WERI-Rb-1 (cell line): ENCODE data around the gene ZNF677.
"Not testable (repeated sequence)": the region's sequence is repeated elsewhere in the genome, so short reads cannot be mapped to it uniquely, and the experiment has no call there.

Experiments
- DNase-seq: peaks from one replicate; pipeline ENCODE4 v3.0.0-alpha.2; 2020
- H3K27ac ChIP-seq: fragments of 250-450 bp; sonication (Bioruptor Pico); 2 replicates; pipeline ENCODE4 v1.5.1; 2020; ENCODE audit warnings: mild to moderate bottlenecking, moderate library complexity
- H3K27me3 ChIP-seq: fragments of 250-450 bp; sonication (Bioruptor Pico); 2 replicates; pipeline ENCODE4 v1.5.1; 2021; ENCODE audit warnings: mild to moderate bottlenecking, low read depth, moderate library complexity; ENCODE audit not compliant: insufficient read depth, severe bottlenecking
- H3K36me3 ChIP-seq: fragments of 250-450 bp; sonication (Bioruptor Pico); 2 replicates; pipeline ENCODE4 v1.5.1; 2020; ENCODE audit warnings: mild to moderate bottlenecking, moderate library complexity
- H3K4me3 ChIP-seq: 2 replicates; pipeline ENCODE4 v1.5.1; 2011; ENCODE audit warnings: low read depth, mild to moderate bottlenecking, control low read depth, low read length
- H3K9me3 ChIP-seq: fragments of 250-450 bp; sonication (Bioruptor Pico); 2 replicates; pipeline ENCODE4 v1.5.1; 2021; ENCODE audit warnings: mild to moderate bottlenecking, moderate library complexity; ENCODE audit not compliant: severe bottlenecking
- CTCF ChIP-seq: IDR thresholded peaks from 2 replicates; pipeline ENCODE4 v1.5.1; 2011; ENCODE audit warnings: low read depth, mild to moderate bottlenecking, control low read depth, inconsistent platforms, low read length

ZNF677 gene

GRCh38 chr19:53254411-53255341 is at the start of gene ZNF677:
Gene ZNF677, minus strand, starts transcription at chr19:53254873. Its CDS starts 3,323 bp downstream, at chr19:53251550.
- TF ChIP-seq CTCF: no peak
- Histone ChIP-seq H3K4me3 (peak within 1 kb of the TSS; percentile 97), H3K9me3 (peaks cover 18% of the 10 kb centered on the region), H3K36me3 (peaks cover 32% of the 10 kb centered on the region), H3K27ac (peak within 1 kb of the TSS; percentile 55), H3K27me3 (peaks cover 5% of the 10 kb centered on the region)
- DNase-seq: peak; percentile 91

GRCh38 chr19:53301341-53301740 is 46.7 kb upstream of the ZNF677 start:
- H3K27me3 ChIP-seq: peaks cover 56% of the 10 kb centered on the region
- TF ChIP-seq CTCF: 0 out of 2 replicates have a peak, but pooled peaks have one; percentile 10
- DNase-seq: peak; percentile 34
- H3K27ac ChIP-seq, H3K4me3 ChIP-seq, H3K36me3 ChIP-seq, H3K9me3 ChIP-seq: not testable (repeated sequence)

GRCh38 chr19:53294786-53295441 is 40.2 kb upstream of the ZNF677 start:
- no peak for TF ChIP-seq CTCF
- Histone ChIP-seq H3K27ac (no peak overlapping the region), H3K9me3 (peaks cover 31% of the 10 kb centered on the region), H3K4me3 (no peak overlapping the region), H3K27me3 (peaks cover 40% of the 10 kb centered on the region), H3K36me3 (no peaks in the 10 kb centered on the region)
- DNase-seq: no peak

GRCh38 chr19:53290758-53291549 is 36.3 kb upstream of the ZNF677 start:
- no peak overlapping the region for H3K27ac ChIP-seq
- H3K36me3 ChIP-seq: no peaks in the 10 kb centered on the region
- H3K27me3 ChIP-seq: peaks cover 47% of the 10 kb centered on the region
- peaks cover 34% of the 10 kb centered on the region for H3K9me3 ChIP-seq
- no peak for TF ChIP-seq CTCF
- no peak overlapping the region for H3K4me3 ChIP-seq
- no peak for DNase-seq

- Histone ChIP-seq H3K27ac (no peak overlapping the region), H3K4me3 (no peak overlapping the region), H3K9me3 (peaks cover 10% of the 10 kb centered on the region), H3K27me3 (peaks cover 58% of the 10 kb centered on the region), H3K36me3 (no peaks in the 10 kb centered on the region)
- DNase-seq: no peak
- TF ChIP-seq CTCF: no peak
Observed at GRCh38 chr19:53285087-53285486, 30.4 kb upstream of the ZNF677 start.

- not testable (repeated sequence) for H3K27ac ChIP-seq, DNase-seq, H3K4me3 ChIP-seq, H3K36me3 ChIP-seq, H3K9me3 ChIP-seq
- peaks cover 58% of the 10 kb centered on the region for H3K27me3 ChIP-seq
Observed at GRCh38 chr19:53281947-53282346, 27.3 kb upstream of the ZNF677 start.
